Left lung (tissue), 10 donors: ENCODE results near the gene TSGA10IP. TPM values are rescaled to one million over a fixed set of nuclear protein-coding genes. Genes with fewer than 3 reads are reported as not detected.

Experiments
- ATAC-seq: fragments of 200-7000 bp; cut with Tn5 transposase; one replicate; pipeline ENCODE4 v1.9.1; 2020; ENCODE audit warnings: moderate library complexity
- DNase-seq, 4 donors: peaks; one replicate each; pipeline ENCODE4 v3.0.0-alpha.2; 2013 to 2020
- H3K27ac ChIP-seq, 2 donors: fragments of 200-600 bp; sonication (generic) in 1 of 2; one replicate each; pipeline versions ENCODE4 v1.5.0 to v1.8.0; 2020 to 2021
- H3K27me3 ChIP-seq, 2 donors: fragments of 200-600 bp; sonication (generic) in 1 of 2; one replicate each; pipeline versions ENCODE4 v1.5.0 to v1.8.0; 2020 to 2021
- H3K36me3 ChIP-seq, 2 donors: fragments of 200-600 bp; sonication (generic) in 1 of 2; one replicate each; pipeline versions ENCODE4 v1.5.0 to v1.8.0; 2020 to 2021
- H3K4me1 ChIP-seq, 2 donors: fragments of 200-600 bp; one replicate each; pipeline ENCODE4 v1.8.0; 2021
- H3K4me3 ChIP-seq, 2 donors: fragments of 200-600 bp; sonication (generic) in 1 of 2; one replicate each; pipeline versions ENCODE4 v1.5.0 to v1.8.0; 2020 to 2021; ENCODE audit warnings: mild to moderate bottlenecking in 1 of 2
- H3K9me3 ChIP-seq, 2 donors: fragments of 200-600 bp; sonication (generic) in 1 of 2; one replicate each; pipeline versions ENCODE4 v1.5.0 to v1.8.0; 2020 to 2021
- CTCF ChIP-seq, 2 donors: fragments of 200-600 bp; sonication (generic) in 1 of 2; IDR thresholded peaks; one replicate each; pipeline versions ENCODE4 v1.5.0 to v1.8.0; 2021; ENCODE audit warnings: antibody characterized with exemption in 2 of 2
- intact Hi-C, 2 donors: fragments of 100-400 bp; cut with DNase I; formaldehyde crosslinking; loops; one replicate each; pipeline versions ENCODE4 v1.11.2 to v1.14.2; 2022
- polyA plus RNA-seq, 6 donors: library from polyadenylated mRNA; unstranded; fragments of 120-200 nt; gene quantifications; one replicate each; pipeline ENCODE4 v1.2.1, GENCODE V29; 2013; ENCODE audit not compliant: insufficient read length in 6 of 6
- total RNA-seq, 2 donors: library from RNA; stranded (reverse); fragmentation: NEBNext Ultra II Directional; extraction: Animal tissue kit (Norgen Biotek cat#: 25700); gene quantifications; one replicate each; pipeline ENCODE4 v1.2.1, GENCODE V29; 2021
- donor health status: DM: no; HTN: yes; CAD: no.
- donor health status: DM: no; HTN: no; CAD: no.

The TSGA10IP gene
- total and polyA plus RNA-seq, 8 donors: 0.26 to 1.0 (median 0.79) TPM; not detected in 3

DNA sequence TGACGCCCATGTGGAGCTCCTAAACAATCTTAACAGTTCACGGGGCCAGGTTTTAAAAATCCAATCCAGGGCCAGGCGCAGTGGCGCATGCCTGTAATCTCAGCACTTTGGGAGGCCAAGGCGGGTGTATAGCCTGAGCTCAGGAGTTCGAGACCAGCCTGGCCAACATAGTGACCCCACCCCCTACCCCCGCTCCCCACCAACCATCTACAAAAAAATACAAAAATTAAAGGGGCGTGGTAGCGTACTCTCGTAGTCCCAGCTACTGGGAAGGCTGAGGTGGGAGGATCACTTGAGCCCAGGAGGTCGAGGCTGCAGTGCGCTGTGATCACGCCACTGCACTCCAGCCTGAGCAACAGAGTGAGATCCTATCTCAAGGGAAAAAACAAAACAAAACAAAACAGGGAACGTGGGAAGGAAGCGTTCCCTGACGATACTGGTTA lies 15.6 kb downstream of the TSGA10IP start:
- H3K27ac ChIP-seq: peak overlapping the region; percentile 81 to 95
- H3K4me3 ChIP-seq: peak overlapping the region; percentile 84 to 95
- intact Hi-C loops: no loop called here
- TF ChIP-seq CTCF (IDR thresholded peaks at IDR 0.05): no peak
- H3K9me3 ChIP-seq: no peaks in the 10 kb centered on the region
- peaks cover 0 to 25% of the 10 kb centered on the region in 2 donors for H3K36me3 ChIP-seq
- peak in 1 of 4 donors; percentile 6 for DNase-seq
- no peak for ATAC-seq
- peaks cover 15 to 28% of the 10 kb centered on the region in 2 donors for H3K4me1 ChIP-seq
- H3K27me3 ChIP-seq: peaks cover 0 to under 1% of the 10 kb centered on the region in 2 donors

DNA sequence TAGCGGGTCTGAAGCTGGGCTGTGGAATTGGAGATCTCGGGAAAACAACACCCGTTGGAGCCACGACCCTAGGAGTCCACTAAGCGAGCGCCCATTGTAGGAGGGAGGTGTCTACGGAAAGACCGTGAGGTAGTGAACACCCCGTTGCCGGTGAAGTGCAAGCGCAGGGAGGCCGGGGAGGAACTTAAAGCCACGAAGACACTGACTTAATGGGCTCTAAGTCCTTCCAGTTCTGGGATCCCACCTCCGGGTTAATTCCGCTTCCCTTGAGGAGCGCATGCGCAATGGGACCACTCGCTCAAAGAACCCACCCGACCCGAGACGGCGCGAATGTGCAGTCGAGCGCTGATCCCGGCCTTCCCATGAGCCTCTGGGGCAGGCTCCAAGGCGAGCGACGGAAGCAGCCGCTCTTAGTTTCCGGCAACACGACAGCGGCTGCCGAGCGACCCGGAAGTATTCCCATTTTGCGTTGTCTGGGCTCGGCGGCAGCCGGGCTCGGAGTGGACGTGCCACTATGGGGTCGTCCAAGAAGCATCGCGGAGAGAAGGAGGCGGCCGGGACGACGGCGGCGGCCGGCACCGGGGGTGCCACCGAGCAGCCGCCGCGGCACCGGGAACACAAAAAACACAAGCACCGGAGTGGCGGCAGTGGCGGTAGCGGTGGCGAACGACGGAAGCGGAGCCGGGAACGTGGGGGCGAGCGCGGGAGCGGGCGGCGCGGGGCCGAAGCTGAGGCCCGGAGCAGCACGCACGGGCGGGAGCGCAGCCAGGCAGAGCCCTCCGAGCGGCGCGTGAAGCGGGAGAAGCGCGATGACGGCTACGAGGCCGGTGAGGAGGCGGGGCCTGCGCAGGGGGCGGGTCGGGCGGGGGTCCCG lies 16.2 kb downstream of the TSGA10IP start, which contains the start of gene SART1:
Gene SART1, plus strand, starts transcription at position 468 of the 874 bp plus-strand sequence. Its CDS starts 47 bp downstream, at position 515.
- intact Hi-C loops: no loop called here
- Histone ChIP-seq H3K4me1 (peaks cover 15 to 28% of the 10 kb centered on the region in 2 donors), H3K4me3 (peak within 1 kb of the TSS; percentile 84 to 95), H3K36me3 (peaks cover 0 to 32% of the 10 kb centered on the region in 2 donors), H3K27ac (peak within 1 kb of the TSS; percentile 81 to 95), H3K9me3 (no peaks in the 10 kb centered on the region), H3K27me3 (no peaks in the 10 kb centered on the region)
- DNase-seq: peak; percentile 97 to 99 (median 98)
- no peak for TF ChIP-seq CTCF (IDR thresholded peaks at IDR 0.05)
- peak; percentile 99 for ATAC-seq

DNA sequence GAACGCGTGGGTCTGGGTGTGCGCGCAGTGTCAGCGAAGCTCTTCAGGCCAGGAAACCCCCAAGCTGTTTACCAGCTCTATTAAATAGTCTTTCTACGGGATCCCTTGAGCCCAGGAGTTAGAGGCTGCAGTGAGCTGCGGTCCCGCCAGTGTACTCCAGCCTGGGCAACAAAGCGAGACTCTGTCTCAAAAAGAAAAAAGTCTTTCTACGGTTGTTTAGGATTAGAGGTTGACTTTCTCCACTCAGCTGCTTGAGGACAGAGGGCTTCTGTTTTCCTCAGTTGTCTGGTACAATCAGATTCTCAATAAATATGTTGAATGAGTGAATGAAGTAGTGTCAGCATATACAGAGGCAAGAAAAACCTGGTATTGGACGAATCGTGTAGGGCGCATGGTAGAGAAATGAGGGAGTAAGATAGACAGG lies 16.9 kb downstream of the TSGA10IP start:
- peak overlapping the region; percentile 84 to 95 for H3K4me3 ChIP-seq
- TF ChIP-seq CTCF (IDR thresholded peaks at IDR 0.05): no peak
- DNase-seq (no peak), ATAC-seq (no peak)
- no peaks in the 10 kb centered on the region for H3K9me3 ChIP-seq
- peaks cover 0 to 38% of the 10 kb centered on the region in 2 donors for H3K36me3 ChIP-seq
- peaks cover 15 to 28% of the 10 kb centered on the region in 2 donors for H3K4me1 ChIP-seq
- H3K27me3 ChIP-seq: no peaks in the 10 kb centered on the region
- intact Hi-C loops: no loop called here
- peak overlapping the region; percentile 81 to 95 for H3K27ac ChIP-seq

- peaks cover 19 to 47% of the 10 kb centered on the region in 2 donors for H3K4me1 ChIP-seq
- no peak for ATAC-seq
- H3K36me3 ChIP-seq: peaks cover 0 to 66% of the 10 kb centered on the region in 2 donors
- DNase-seq: no peak
- no peak overlapping the region for H3K27ac ChIP-seq
- H3K27me3 ChIP-seq: no peaks in the 10 kb centered on the region
- no peak for TF ChIP-seq CTCF (IDR thresholded peaks at IDR 0.05)
- intact Hi-C loops: no loop called here
- no peak overlapping the region for H3K4me3 ChIP-seq
- no peaks in the 10 kb centered on the region for H3K9me3 ChIP-seq
Measured at GRCh38 chr11:65964906-65965305, 19.6 kb downstream of the TSGA10IP start.
